ENCODE results near the gene GLTP.

DNA sequence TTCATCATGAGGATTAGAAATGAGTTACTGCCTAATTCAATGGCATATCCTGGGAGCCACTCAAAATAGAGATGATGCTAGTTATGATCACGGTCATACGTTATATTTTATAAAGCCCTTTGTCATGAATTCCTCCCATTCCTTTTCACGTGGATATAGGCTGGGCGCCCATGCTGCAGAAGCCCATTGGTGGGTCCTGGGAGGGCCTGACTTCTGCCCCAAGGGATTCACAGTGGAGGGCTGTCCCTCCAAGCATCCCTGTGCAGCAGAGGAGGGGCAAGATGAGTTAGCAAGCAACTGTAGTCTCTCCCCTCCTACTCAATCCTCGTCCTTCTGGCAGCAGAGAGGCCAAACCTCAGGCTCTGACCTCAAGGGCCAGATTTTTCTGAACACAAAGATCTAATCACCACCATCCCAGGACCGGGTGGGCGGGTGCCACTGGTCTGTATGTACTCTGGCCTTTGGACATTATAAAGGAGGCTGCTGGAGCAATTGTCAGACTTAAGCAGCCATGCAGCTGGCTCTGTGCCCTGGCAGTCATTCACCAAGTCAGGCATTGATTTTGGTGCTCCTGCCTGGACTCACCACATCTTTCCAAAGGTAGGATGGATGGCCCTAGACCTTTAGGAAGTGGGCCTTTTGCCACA, 8.6 kb downstream of the GLTP start:
- TF ChIP-seq, protein P1, sequence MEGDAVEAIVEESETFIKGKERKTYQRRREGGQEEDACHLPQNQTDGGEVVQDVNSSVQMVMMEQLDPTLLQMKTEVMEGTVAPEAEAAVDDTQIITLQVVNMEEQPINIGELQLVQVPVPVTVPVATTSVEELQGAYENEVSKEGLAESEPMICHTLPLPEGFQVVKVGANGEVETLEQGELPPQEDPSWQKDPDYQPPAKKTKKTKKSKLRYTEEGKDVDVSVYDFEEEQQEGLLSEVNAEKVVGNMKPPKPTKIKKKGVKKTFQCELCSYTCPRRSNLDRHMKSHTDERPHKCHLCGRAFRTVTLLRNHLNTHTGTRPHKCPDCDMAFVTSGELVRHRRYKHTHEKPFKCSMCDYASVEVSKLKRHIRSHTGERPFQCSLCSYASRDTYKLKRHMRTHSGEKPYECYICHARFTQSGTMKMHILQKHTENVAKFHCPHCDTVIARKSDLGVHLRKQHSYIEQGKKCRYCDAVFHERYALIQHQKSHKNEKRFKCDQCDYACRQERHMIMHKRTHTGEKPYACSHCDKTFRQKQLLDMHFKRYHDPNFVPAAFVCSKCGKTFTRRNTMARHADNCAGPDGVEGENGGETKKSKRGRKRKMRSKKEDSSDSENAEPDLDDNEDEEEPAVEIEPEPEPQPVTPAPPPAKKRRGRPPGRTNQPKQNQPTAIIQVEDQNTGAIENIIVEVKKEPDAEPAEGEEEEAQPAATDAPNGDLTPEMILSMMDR (conservative IDR thresholded peaks at IDR 0.05; ENCODE audit: low read length) = no peak
- no peak for TF ChIP-seq EZH2phosphoT487 (IDR thresholded peaks at IDR 0.05; ENCODE audit: borderline replicate concordance)
